GM12873 (cell line): ENCODE data around the gene EIF5AL1.

Experiments used
- TF ChIP-seq, protein P1 (sequence below): IDR thresholded peaks from 2 replicates; pipeline ENCODE4 v1.5.1; 2012; ENCODE audit warnings: low read depth, mild to moderate bottlenecking, moderate library complexity, low read length, control low read depth; ENCODE audit not compliant: insufficient read depth; ENCODE audit errors: missing control alignments

The EIF5AL1 gene

GRCh38 chr10:79471776-79472175, 40.6 kb upstream of the EIF5AL1 start:
- TF ChIP-seq, protein P1, sequence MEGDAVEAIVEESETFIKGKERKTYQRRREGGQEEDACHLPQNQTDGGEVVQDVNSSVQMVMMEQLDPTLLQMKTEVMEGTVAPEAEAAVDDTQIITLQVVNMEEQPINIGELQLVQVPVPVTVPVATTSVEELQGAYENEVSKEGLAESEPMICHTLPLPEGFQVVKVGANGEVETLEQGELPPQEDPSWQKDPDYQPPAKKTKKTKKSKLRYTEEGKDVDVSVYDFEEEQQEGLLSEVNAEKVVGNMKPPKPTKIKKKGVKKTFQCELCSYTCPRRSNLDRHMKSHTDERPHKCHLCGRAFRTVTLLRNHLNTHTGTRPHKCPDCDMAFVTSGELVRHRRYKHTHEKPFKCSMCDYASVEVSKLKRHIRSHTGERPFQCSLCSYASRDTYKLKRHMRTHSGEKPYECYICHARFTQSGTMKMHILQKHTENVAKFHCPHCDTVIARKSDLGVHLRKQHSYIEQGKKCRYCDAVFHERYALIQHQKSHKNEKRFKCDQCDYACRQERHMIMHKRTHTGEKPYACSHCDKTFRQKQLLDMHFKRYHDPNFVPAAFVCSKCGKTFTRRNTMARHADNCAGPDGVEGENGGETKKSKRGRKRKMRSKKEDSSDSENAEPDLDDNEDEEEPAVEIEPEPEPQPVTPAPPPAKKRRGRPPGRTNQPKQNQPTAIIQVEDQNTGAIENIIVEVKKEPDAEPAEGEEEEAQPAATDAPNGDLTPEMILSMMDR, result no peak

DNA sequence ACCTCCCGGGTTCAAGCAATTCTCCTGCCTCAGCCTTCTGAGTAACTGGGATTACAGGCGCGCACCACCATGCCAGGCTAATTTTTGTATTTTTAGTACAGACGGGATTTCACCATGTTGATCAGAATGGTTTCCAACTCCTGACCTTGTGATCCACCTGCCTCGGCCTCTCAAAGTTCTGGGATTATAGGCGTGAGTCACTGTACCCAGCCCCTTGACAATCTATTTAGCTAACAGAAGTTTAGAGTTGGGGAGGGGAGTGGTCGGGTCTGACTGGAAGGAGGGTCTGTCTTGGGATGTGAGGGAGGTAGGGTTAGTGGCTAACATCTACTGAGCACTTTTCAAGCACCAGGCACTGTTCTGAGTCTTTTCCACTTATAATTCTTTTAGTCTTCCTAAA, 39.9 kb upstream of the EIF5AL1 start:
- TF ChIP-seq, protein P1, result no peak

- TF ChIP-seq, protein P1, result no peak
These were observed 39.4 kb upstream of the EIF5AL1 start for GRCh38 chr10:79472951-79473350.

DNA sequence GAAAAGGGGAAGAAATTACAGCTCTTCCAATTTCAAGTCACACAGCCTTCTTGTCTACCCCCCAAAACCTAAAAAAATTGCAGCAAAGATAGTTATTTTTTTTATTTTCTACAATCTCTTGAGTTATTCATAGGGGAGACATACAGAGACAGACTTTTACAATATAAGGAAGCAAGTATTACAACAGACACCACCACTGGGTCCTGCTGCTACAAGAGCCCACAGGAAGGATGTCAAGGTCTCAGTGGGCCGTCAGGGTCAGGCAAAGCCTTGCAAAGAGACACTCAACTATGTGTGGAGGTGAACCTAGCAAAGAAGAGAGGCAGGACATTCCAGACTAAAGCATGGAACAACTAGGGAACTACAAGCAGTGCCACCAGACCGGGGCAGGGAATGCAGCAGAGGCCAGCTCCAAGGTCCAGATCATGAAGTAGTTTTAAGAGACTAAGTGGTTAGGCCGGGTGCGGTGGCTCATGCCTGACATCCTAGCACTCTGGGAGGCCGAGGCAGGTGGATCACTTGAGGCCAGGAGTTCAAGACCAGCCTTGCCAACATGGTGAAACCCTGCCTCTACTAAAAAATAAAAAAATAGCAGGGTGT, 38.7 kb upstream of the EIF5AL1 start:
- TF ChIP-seq, protein P1, result no peak

DNA sequence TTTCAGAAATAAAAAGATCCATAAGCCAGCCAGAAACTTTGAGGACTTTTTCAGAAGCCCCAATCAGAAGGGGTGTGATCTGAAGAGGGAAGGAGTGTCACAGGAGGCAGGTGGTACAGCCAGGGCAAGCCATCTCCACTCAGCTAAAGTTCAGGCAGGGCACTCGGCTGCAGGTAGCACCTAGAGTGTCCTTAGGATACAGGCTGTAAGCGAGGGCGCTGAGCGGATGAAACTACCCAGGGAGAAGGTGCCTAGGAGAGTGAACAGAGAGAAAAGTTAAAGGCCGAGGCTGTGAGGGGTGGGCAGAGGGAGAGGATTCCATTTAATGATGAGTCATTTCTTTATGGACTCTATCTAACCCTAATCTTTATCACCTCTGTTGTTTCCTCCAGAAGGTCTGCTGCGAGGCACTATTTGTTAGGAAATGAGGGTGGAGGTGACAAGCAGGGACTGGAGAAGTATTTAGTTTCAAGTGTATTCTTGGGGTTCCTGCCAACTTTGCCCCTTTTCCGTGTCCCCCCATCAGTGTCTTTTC, 37.1 kb upstream of the EIF5AL1 start:
- TF ChIP-seq, protein P1, result no peak

GRCh38 chr10:79475877-79476276, 36.5 kb upstream of the EIF5AL1 start:
- TF ChIP-seq, protein P1, result no peak

- TF ChIP-seq, protein P1, result no peak
These were observed 35.7 kb upstream of the EIF5AL1 start for GRCh38 chr10:79476645-79477044.
